Measurements from ENCODE around the gene COL5A1. TPM values are rescaled to one million over a fixed set of nuclear protein-coding genes. Genes with fewer than 3 reads are reported as not detected.

Gene COL5A1
- total RNA-seq, 1 donor from 2014 or later: 6.1 TPM

- H2AFZ ChIP-seq (replicated peaks): no peak overlapping the region
- no peak overlapping the region for H3K4me2 ChIP-seq
- H3K36me3 ChIP-seq: no peaks in the 10 kb centered on the region
- H4K20me1 ChIP-seq (ENCODE audit: low read depth): no peaks in the 10 kb centered on the region
- Mint-ChIP-seq H3K27me3 (ENCODE audit: insufficient read depth, low read depth) (no peaks in the 10 kb centered on the region), H3K9me3 (peaks cover 27% of the 10 kb centered on the region), H3K36me3 (no peaks in the 10 kb centered on the region), H3K27ac (no peak overlapping the region), H3K4me3 (no peak overlapping the region), H3K4me1 (no peaks in the 10 kb centered on the region)
- no peak for DNase-seq (ENCODE audit: low spot score)
- H3K27me3 ChIP-seq: no peaks in the 10 kb centered on the region
- H3K4me3 ChIP-seq: no peak overlapping the region
- H3K9me3 ChIP-seq (ENCODE audit: low read depth): peaks cover 13% of the 10 kb centered on the region
- no peaks in the 10 kb centered on the region for H3F3A ChIP-seq (ENCODE audit: low read depth)
- H3K4me1 ChIP-seq: no peaks in the 10 kb centered on the region
- no peaks in the 10 kb centered on the region for H3K79me2 ChIP-seq (ENCODE audit: low read depth)
- no peak overlapping the region for H3K27ac ChIP-seq
- H3K9ac ChIP-seq: no peak overlapping the region
- no peak for TF ChIP-seq EZH2 (IDR thresholded peaks at IDR 0.05)
- no peak for TF ChIP-seq CTCF (IDR thresholded peaks at IDR 0.05)
- no peak for TF ChIP-seq EZH2phosphoT487 (IDR thresholded peaks at IDR 0.05)
Measured at GRCh38 chr9:134611046-134611445, 30.6 kb upstream of the COL5A1 start.

GRCh38 chr9:134612309-134612708, 29.3 kb upstream of the COL5A1 start:
- Mint-ChIP-seq H3K36me3 (no peaks in the 10 kb centered on the region), H3K27ac (no peak overlapping the region), H3K4me1 (no peaks in the 10 kb centered on the region), H3K27me3 (ENCODE audit: insufficient read depth, low read depth) (peaks cover 2% of the 10 kb centered on the region), H3K9me3 (peaks cover 27% of the 10 kb centered on the region), H3K4me3 (no peak overlapping the region)
- H3K4me3 ChIP-seq: no peak overlapping the region
- H3K36me3 ChIP-seq: no peaks in the 10 kb centered on the region
- no peak overlapping the region for H3K27ac ChIP-seq
- H3K79me2 ChIP-seq (ENCODE audit: low read depth): no peaks in the 10 kb centered on the region
- no peak overlapping the region for H3K4me2 ChIP-seq
- H3K4me1 ChIP-seq: no peaks in the 10 kb centered on the region
- H2AFZ ChIP-seq (replicated peaks): no peak overlapping the region
- TF ChIP-seq EZH2 (IDR thresholded peaks at IDR 0.05) (no peak), EZH2phosphoT487 (IDR thresholded peaks at IDR 0.05) (no peak), CTCF (IDR thresholded peaks at IDR 0.05) (no peak)
- no peak overlapping the region for H3K9ac ChIP-seq
- H3K27me3 ChIP-seq: no peaks in the 10 kb centered on the region
- DNase-seq (ENCODE audit: low spot score): no peak
- no peaks in the 10 kb centered on the region for H4K20me1 ChIP-seq (ENCODE audit: low read depth)
- peaks cover 13% of the 10 kb centered on the region for H3K9me3 ChIP-seq (ENCODE audit: low read depth)
- H3F3A ChIP-seq (ENCODE audit: low read depth): no peaks in the 10 kb centered on the region

GRCh38 chr9:134612715-134613114, 28.9 kb upstream of the COL5A1 start:
- H3K4me3 ChIP-seq: no peak overlapping the region
- Mint-ChIP-seq H3K27me3 (ENCODE audit: insufficient read depth, low read depth) (peaks cover 2% of the 10 kb centered on the region), H3K4me3 (no peak overlapping the region), H3K9me3 (peaks cover 27% of the 10 kb centered on the region), H3K27ac (no peak overlapping the region), H3K4me1 (no peaks in the 10 kb centered on the region), H3K36me3 (no peaks in the 10 kb centered on the region)
- no peaks in the 10 kb centered on the region for H3K27me3 ChIP-seq
- H3F3A ChIP-seq (ENCODE audit: low read depth): no peaks in the 10 kb centered on the region
- H3K4me1 ChIP-seq: no peaks in the 10 kb centered on the region
- peaks cover 13% of the 10 kb centered on the region for H3K9me3 ChIP-seq (ENCODE audit: low read depth)
- H3K9ac ChIP-seq: no peak overlapping the region
- no peaks in the 10 kb centered on the region for H3K79me2 ChIP-seq (ENCODE audit: low read depth)
- no peaks in the 10 kb centered on the region for H3K36me3 ChIP-seq
- no peak overlapping the region for H3K4me2 ChIP-seq
- no peak overlapping the region for H2AFZ ChIP-seq (replicated peaks)
- TF ChIP-seq EZH2 (IDR thresholded peaks at IDR 0.05) (no peak), EZH2phosphoT487 (IDR thresholded peaks at IDR 0.05) (no peak), CTCF (IDR thresholded peaks at IDR 0.05) (no peak)
- no peaks in the 10 kb centered on the region for H4K20me1 ChIP-seq (ENCODE audit: low read depth)
- no peak for DNase-seq (ENCODE audit: low spot score)
- no peak overlapping the region for H3K27ac ChIP-seq
